H1 (cell line): Measurements from ENCODE around the gene APOC3. TPM values are rescaled to one million over a fixed set of nuclear protein-coding genes. Genes with fewer than 3 reads are reported as not detected.

Experiments used
- CTCF ChIA-PET: fragments of 300-600 bp; sonication (Branson Sonifier 250); formaldehyde crosslinking; loops from one replicate; lab custom pipeline; 2021; ENCODE audit not compliant: partially characterized antibody; lab: Charles Lee
- POLR2A ChIA-PET: fragments of 300-600 bp; sonication (Branson Sonifier 250); formaldehyde crosslinking; loops from one replicate; lab custom pipeline; 2021; ENCODE audit warnings: inconsistent platforms; ENCODE audit not compliant: partially characterized antibody; lab: Charles Lee
- DNase-seq, 2 experiments: peaks; one replicate each; pipeline versions ENCODE4 v3.0.0 to v3.0.0-alpha.2; 2010 to 2022; ENCODE audit warnings: low spot score in 2 of 2, low read depth in 1 of 2, mixed read lengths in 1 of 2
- FAIRE-seq: peaks from 2 replicates; lab custom pipeline; 2011; peaks lifted over from hg19 to GRCh38; lab: Jason Lieb, UNC
- H2AFZ ChIP-seq: 2 replicates; pipeline ENCODE4 v1.8.1; 2012; ENCODE audit warnings: low read length, inconsistent platforms
- H2AK5ac ChIP-seq: 2 replicates; pipeline ENCODE4 v1.6.1; 2013; ENCODE audit warnings: low read depth, low read length
- H2BK120ac ChIP-seq: replicated peaks from 2 replicates; pipeline ENCODE3; 2013; ENCODE audit warnings: low read depth, low read length, inconsistent platforms
- H2BK12ac ChIP-seq: 2 replicates; pipeline ENCODE4 v1.6.1; 2013; ENCODE audit warnings: low read depth, low read length
- H2BK15ac ChIP-seq: 2 replicates; pipeline ENCODE4 v1.6.1; 2013; ENCODE audit warnings: low read length
- H2BK20ac ChIP-seq: 2 replicates; pipeline ENCODE4 v1.6.1; 2013; ENCODE audit warnings: low read length
- H2BK5ac ChIP-seq: 2 replicates; pipeline ENCODE4 v1.6.1; 2013; ENCODE audit warnings: low read depth, low read length
- H3K14ac ChIP-seq: 2 replicates; pipeline ENCODE4 v1.6.1; 2013; ENCODE audit warnings: inconsistent platforms; ENCODE audit not compliant: insufficient read length
- H3K18ac ChIP-seq: 2 replicates; pipeline ENCODE4 v1.6.1; 2013; ENCODE audit warnings: low read length; ENCODE audit errors: extremely low read depth
- H3K23ac ChIP-seq: 2 replicates; pipeline ENCODE4 v1.6.1; 2013; ENCODE audit warnings: inconsistent platforms; ENCODE audit not compliant: insufficient read length
- H3K23me2 ChIP-seq: 2 replicates; pipeline ENCODE4 v1.6.1; 2013; ENCODE audit warnings: low read depth, low read length
- H3K27ac ChIP-seq: 2 replicates; pipeline ENCODE4 v1.6.1; 2011; ENCODE audit warnings: low read depth, low read length, inconsistent platforms
- H3K27me3 ChIP-seq, 4 experiments: replicated peaks in 1 of 4; 1 replicate in 1 of 4; 2 replicates in 3 of 4; pipeline versions ENCODE4 v1.6.1 to v1.8.1; 2011 to 2013; ENCODE audit warnings: low read length in 3 of 4, mild to moderate bottlenecking in 3 of 4, inconsistent platforms in 2 of 4, mixed read lengths in 2 of 4, moderate library complexity in 1 of 4; ENCODE audit not compliant: control insufficient read depth in 3 of 4, insufficient read depth in 3 of 4; ENCODE audit errors: extremely low read depth in 1 of 4
- H3K36me3 ChIP-seq, 4 experiments: 2 replicates each; pipeline versions ENCODE4 v1.6.1 to v1.8.1; 2011 to 2013; ENCODE audit warnings: mild to moderate bottlenecking in 4 of 4, low read length in 3 of 4, moderate library complexity in 2 of 4, control low read depth in 1 of 4, inconsistent platforms in 1 of 4; ENCODE audit not compliant: insufficient read depth in 4 of 4, control insufficient read depth in 2 of 4
- H3K4ac ChIP-seq: replicated peaks from 2 replicates; pipeline ENCODE3; 2013; ENCODE audit warnings: low read length, low read depth, mixed read lengths, inconsistent platforms; ENCODE audit not compliant: insufficient read length
- H3K4me1 ChIP-seq, 4 experiments: replicated peaks in 1 of 4; 1 replicate in 1 of 4; 2 replicates in 3 of 4; pipeline versions ENCODE4 v1.6.1 to v1.8.1; 2011 to 2013; ENCODE audit warnings: low read length in 3 of 4, inconsistent platforms in 2 of 4, mixed read lengths in 1 of 4; ENCODE audit not compliant: insufficient read depth in 4 of 4, control insufficient read depth in 3 of 4
- H3K4me2 ChIP-seq, 2 experiments: 2 replicates each; pipeline versions ENCODE4 v1.6.1 to v1.8.1; 2011 to 2013; ENCODE audit warnings: low read depth in 2 of 2, low read length in 2 of 2, control low read depth in 1 of 2, inconsistent platforms in 1 of 2, mild to moderate bottlenecking in 1 of 2; ENCODE audit not compliant: insufficient read depth in 1 of 2
- H3K4me3 ChIP-seq, 4 experiments: fragments of 200-600, 300-600 bp in 1 of 4; sonication (generic), shearing (Covaris generic), sonication (Bioruptor Twin) in 1 of 4; 2 replicates each; pipeline versions ENCODE4 v1.5.1 to v1.8.1; 2011 to 2016; ENCODE audit warnings: low read length in 4 of 4, low read depth in 3 of 4, control low read depth in 2 of 4, inconsistent platforms in 2 of 4, mild to moderate bottlenecking in 2 of 4, mixed read lengths in 1 of 4, moderate library complexity in 1 of 4; ENCODE audit not compliant: insufficient read depth in 2 of 4; ENCODE audit errors: extremely low read depth in 1 of 4
- H3K56ac ChIP-seq: replicated peaks from 2 replicates; pipeline ENCODE3; 2013; ENCODE audit warnings: low read depth, mild to moderate bottlenecking, mixed read lengths, low read length, inconsistent platforms; ENCODE audit not compliant: insufficient read length
- H3K79me1 ChIP-seq: 2 replicates; pipeline ENCODE4 v1.6.1; 2013; ENCODE audit warnings: low read depth, low read length, control low read depth
- H3K79me2 ChIP-seq, 2 experiments: 2 replicates each; pipeline versions ENCODE4 v1.6.1 to v1.8.1; 2012 to 2013; ENCODE audit warnings: low read length in 2 of 2, mild to moderate bottlenecking in 2 of 2, inconsistent platforms in 1 of 2; ENCODE audit not compliant: insufficient read depth in 2 of 2, control insufficient read depth in 1 of 2
- H3K9ac ChIP-seq, 4 experiments: replicated peaks in 1 of 4; 1 replicate in 1 of 4; 2 replicates in 3 of 4; pipeline versions ENCODE4 v1.6.1 to v1.8.1; 2011 to 2013; ENCODE audit warnings: low read depth in 3 of 4, low read length in 3 of 4, control low read depth in 2 of 4, mild to moderate bottlenecking in 2 of 4, moderate library complexity in 2 of 4, inconsistent platforms in 1 of 4; ENCODE audit errors: extremely low read depth in 1 of 4
- H3K9me3 ChIP-seq, 2 experiments: 2 replicates each; pipeline versions ENCODE4 v1.6.1 to v1.8.1; 2012 to 2013; ENCODE audit warnings: mild to moderate bottlenecking in 2 of 2, moderate library complexity in 2 of 2, control low read depth in 1 of 2, inconsistent platforms in 1 of 2, low read depth in 1 of 2, low read length in 1 of 2, mixed read lengths in 1 of 2; ENCODE audit not compliant: insufficient read depth in 2 of 2
- H4K20me1 ChIP-seq, 2 experiments: replicated peaks in 1 of 2; 2 replicates each; pipeline versions ENCODE3 to v1.8.1; 2011 to 2013; ENCODE audit warnings: inconsistent platforms in 2 of 2, low read length in 2 of 2, mild to moderate bottlenecking in 1 of 2; ENCODE audit not compliant: insufficient read depth in 2 of 2, control insufficient read depth in 1 of 2
- H4K5ac ChIP-seq: 2 replicates; pipeline ENCODE4 v1.6.1; 2013; ENCODE audit warnings: low read length, low read depth, mixed read lengths, inconsistent platforms; ENCODE audit not compliant: insufficient read length
- H4K8ac ChIP-seq: 2 replicates; pipeline ENCODE4 v1.8.0; 2013; ENCODE audit warnings: mild to moderate bottlenecking, moderate library complexity, low read length, inconsistent platforms; ENCODE audit not compliant: insufficient read depth; ENCODE audit errors: extremely low read depth
- H4K91ac ChIP-seq: replicated peaks from 2 replicates; pipeline ENCODE3; 2013; ENCODE audit warnings: low read length, mixed read lengths, inconsistent platforms; ENCODE audit not compliant: insufficient read length
- SAP30 ChIP-seq: fragments of 300-600 bp; sonication (generic); IDR thresholded peaks from 2 replicates; pipeline ENCODE4 v1.7.1; 2012; ENCODE audit warnings: low read length, moderate library complexity, mild to moderate bottlenecking, inconsistent platforms; ENCODE audit not compliant: insufficient read depth, insufficient replicate concordance
- WGBS, 2 experiments: shearing (Covaris generic) in 1 of 2; methylation state at CpG; one replicate each; pipeline versions ENCODE4 v1.1.6 to v1.1.7; 2013 to 2015; ENCODE audit warnings: low lambda C conversion rate in 2 of 2, mixed read lengths in 2 of 2, inconsistent platforms in 1 of 2, low coverage in 1 of 2, missing lambda C conversion rate in 1 of 2; ENCODE audit not compliant: insufficient replicate concordance in 2 of 2, insufficient coverage in 1 of 2, insufficient read length in 1 of 2; ENCODE audit errors: extremely low coverage in 1 of 2, missing lambda C conversion rate in 1 of 2; 5-methylcytosine and 5-hydroxymethylcytosine counted together
- polyA plus RNA-seq, 7 experiments: library from polyadenylated mRNA; depleted of rRNA in 3 of 7; stranded (reverse) in 5 of 7; unstranded in 2 of 7; fragments of >200 nt in 5 of 7; fragments of 200-250 nt in 2 of 7; gene quantifications; 1 replicate in 5 of 7; 2 replicates in 1 of 7; 4 replicates in 1 of 7; pipeline versions ENCODE4 v1.2.1 to v1.2.3, GENCODE V29; 2011 to 2013; ENCODE audit warnings: missing spikeins in 2 of 7, mixed read lengths in 2 of 7
- total RNA-seq: library from RNA; stranded (reverse); fragmentation: NEBNext Ultra II Directional; extraction: Animal tissue kit (Norgen Biotek cat#: 25700); gene quantifications from 2 replicates; pipeline ENCODE4 v1.2.1, GENCODE V29; 2021

The APOC3 gene
- total and polyA plus RNA-seq, 2 of the 8 experiments (the other 6 are each of a cell fraction or from before 2014, with no cell fraction given), result not detected

DNA sequence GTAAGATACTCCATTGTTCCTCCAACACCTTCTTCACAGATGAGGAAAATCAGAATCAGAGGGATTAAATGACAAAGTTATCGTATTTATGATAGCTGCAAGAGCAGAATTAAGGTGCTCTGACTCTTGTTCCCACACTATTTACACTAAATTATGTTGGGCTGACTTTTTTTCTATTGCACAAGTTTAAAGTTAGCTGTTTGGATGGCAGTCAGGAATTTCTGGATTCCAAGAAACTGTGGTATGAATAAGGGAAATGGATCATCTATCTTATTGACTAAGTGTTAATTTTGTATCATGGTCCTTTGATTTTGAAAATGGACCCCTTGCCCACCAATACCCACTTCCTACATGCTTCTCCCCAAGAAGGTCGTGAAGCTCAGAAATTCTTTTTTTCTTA lies 27.6 kb downstream of the APOC3 start:
- Histone ChIP-seq H3K79me1 (no peaks in the 10 kb centered on the region), H3K23me2 (no peaks in the 10 kb centered on the region), H3K79me2 (no peaks in the 10 kb centered on the region), H3K14ac (no peak overlapping the region), H4K20me1 (peaks cover 3 to 5% of the 10 kb centered on the region in 2 experiments), H3K4me1 (no peaks in the 10 kb centered on the region), H4K5ac (no peak overlapping the region), H3K4me3 (no peak overlapping the region), H2BK120ac (no peak overlapping the region), H2AK5ac (no peak overlapping the region), H2BK5ac (no peak overlapping the region), H3K4ac (no peak overlapping the region), H3K27ac (no peak overlapping the region), H3K23ac (no peak overlapping the region), H3K27me3 (no peaks in the 10 kb centered on the region), H3K9me3 (no peaks in the 10 kb centered on the region), H2BK12ac (no peak overlapping the region), H2AFZ (no peak overlapping the region), H3K56ac (no peak overlapping the region), H2BK15ac (no peak overlapping the region), H4K91ac (no peak overlapping the region), H3K18ac (no peak overlapping the region), H3K9ac (no peak overlapping the region), H3K4me2 (no peak overlapping the region), H2BK20ac (no peak overlapping the region), H3K36me3 (peaks cover 4 to 40% (median 28%) of the 10 kb centered on the region in 4 experiments; a peak in 7 of 8 replicates), H4K8ac (no peak overlapping the region)
- DNase-seq (no peak), FAIRE-seq (no peak)
- CTCF ChIA-PET, result interaction anchor here (1.1 to 1.6 kb wide), 3 partner anchors 16 to 44 kb away, joined by 3 to 4 read pairs (median 3); no protein-coding TSS in a partner anchor
- WGBS, 2 experiments, result 86% methylated on average over 2 of the region's 2 CpGs; no CpG with 5 or more reads in 1 of the 2 experiments
- POLR2A ChIA-PET, result no interaction called here
- no peak for TF ChIP-seq SAP30
